Middle frontal gyrus (tissue), 1 donor: ENCODE data around the gene SPDYE1.

ENCODE experiments used
- DNase-seq: peaks from one replicate; pipeline ENCODE4 v3.0.0-alpha.2; 2015; ENCODE audit warnings: low spot score; ENCODE audit errors: extremely low spot score

Gene SPDYE1

DNA sequence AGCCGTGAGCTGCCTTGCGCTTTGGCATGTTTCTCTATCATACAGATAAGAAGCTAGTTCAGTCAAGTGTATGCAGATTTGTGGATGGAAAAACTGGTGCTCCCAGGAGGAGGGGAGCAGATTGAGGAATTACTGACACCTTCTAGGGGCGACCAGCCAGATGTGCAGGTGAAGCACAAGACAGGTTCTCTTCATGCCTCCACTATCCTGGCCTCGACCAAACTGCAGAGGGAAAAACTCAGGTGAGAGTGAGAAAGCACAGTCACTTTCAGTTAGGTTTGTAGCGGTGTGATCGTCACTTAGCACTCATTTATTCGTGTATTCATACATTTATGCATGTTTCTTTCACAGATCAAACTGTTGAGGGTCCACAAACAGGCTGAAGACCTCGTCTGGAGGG, 46.2 kb downstream of the SPDYE1 start:
- DNase-seq: no peak

DNA sequence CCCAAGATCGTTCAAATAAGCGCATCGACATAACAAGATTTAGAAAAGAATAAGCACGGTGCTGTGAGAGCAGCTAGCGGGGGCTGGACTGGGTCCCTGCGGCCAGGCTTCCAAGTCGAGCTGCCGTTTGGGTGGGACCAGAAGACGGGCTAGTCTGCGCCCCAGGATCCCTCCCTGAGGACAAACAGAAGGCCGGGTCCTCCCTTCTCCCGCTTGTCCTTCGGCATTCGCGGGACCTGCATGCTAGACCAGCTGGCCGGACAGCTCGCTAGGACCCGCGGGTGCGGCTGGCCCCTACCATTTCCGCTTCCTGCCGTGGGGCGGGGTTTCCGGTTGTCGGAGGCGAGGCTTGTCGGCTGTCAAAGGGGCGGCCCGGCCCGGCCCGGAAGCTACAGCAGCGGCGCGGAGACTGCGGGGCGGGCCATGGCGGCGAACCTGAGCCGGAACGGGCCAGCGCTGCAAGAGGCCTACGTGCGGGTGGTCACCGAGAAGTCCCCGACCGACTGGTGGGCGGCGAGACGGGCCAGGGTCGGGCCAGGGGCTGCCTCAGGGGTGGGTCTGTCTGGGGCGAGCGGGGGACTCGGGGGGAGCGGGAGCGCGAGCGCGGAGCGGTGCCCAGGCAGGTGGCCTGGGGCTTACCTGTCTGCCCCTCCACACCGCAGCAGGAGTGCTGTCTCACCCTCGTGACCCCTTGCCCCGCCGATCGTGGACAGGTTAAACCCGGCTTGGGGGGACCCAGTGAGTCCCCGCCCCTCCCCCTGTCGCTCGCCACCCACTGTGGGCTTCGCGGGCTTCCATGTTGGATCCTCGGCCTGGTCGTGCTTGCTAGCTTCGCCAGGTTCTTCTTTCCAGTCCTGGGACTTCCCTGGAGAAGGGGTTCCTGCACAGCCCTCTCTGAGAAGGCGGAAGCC, 46.9 kb downstream of the SPDYE1 start, which contains the start of gene DBNL:
TSS of gene DBNL (plus strand) at position 388 of the 911 bp plus-strand sequence. CDS start at position 424, 36 bp downstream.
- DNase-seq: peak; percentile 86

DNA sequence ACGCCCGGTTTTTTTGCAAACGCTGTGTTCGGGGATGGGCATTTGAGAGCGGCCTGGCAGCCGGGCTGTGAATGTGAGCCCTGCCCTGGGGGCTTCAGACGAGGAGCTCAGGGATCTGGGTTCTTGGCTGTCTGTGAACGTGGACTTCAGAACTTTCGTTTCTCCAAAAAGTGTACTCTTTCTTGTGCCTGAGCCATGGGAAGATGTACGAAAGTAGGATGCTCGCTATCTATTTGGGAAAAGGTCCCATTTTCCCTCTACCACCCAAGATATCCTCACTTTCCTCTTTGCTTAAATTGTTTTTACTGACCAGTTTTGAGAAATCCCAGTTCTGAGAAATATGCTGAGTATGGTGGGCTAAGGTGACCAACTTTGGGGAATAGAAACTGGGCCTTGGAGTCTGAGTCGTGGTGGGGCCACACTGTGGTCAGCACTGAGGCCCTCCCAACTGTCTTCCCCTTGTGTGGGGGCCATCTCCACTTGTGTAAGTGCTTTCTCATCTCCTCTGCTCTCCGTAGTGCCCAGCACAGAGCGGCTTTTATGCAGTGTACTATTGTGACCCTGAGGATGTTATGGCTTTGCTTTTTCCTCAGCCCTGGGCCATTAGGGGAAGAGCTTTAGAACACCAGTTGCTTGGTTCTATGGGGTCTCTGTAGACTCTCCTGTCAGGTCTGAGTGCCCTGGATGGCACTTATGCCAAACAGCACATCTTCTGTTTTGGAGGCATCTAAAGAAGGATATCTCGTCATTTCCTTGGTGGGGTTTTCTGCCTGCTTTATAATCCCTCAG, 47.7 kb downstream of the SPDYE1 start:
- DNase-seq: no peak

DNA sequence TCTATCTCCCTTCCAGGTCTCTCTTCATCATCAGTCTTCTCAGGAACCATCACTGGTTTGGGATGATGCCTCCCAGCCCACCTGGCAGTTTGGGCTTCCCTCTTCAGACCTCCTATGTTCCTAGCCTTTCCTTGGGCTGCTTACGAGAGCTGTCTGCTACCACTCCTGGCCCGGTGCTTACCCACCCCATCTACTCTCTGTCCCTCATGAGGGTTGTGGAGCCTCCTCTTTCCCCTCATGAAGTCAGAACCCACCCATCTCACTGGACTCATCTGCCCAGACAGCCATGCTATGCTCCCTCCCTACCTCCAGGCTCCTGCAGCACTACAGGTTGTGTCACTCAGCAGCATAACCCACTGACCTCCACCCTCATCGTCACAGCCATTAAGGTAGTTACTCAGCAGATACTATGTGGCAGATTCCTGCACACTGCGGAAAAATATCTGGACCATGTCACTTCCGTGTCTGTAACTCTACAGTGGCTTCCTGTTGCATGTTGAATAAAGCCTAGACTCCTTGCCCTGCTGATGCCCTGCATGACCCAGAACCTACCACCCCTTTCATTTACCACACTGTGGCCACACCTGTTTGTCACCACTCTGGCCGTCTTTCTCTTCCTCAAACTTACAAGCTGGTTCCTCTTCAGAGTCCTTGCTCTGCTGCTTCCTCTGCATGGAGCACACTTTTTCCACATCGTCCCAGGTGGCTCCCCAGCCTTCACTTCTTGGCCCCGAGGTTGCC, 48.8 kb downstream of the SPDYE1 start:
- DNase-seq: no peak

DNA sequence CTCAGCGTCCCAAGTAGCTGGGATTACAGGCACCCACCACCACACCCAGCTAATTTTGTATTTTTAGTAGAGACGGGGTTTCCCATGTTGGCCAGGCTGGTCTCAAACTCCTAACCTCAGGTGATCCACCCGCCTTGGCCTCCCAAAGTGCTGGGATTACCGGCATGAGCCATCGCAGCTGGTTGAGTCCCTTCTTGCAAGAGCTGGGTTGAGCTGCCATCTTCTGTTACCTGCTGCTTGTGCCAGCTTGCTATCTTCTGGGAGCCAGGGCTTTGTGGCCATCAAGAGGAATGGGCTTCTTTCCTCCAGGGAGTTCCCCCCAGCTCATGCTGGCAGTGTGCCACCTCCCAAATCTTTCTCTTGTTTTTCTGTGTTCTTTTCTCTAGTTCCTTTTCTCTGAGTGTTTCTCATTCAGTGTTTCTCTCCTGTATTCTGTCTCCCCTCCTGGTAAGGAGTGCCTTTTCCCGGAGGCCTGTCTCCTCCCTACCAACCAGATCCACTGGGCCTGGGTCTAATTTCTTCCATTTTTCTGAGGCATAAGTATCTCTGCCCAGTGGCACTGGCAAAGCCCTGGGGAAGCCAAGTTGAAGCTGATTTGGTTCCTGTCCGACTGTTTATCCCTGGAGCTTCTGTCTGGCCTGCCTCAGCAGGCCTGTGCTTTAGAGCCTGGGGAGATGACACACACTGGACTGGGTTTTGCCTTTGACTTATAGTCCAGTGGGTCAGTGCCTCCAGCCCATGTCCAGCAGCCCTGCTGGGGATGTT, 50.5 kb downstream of the SPDYE1 start:
- no peak for DNase-seq

DNA sequence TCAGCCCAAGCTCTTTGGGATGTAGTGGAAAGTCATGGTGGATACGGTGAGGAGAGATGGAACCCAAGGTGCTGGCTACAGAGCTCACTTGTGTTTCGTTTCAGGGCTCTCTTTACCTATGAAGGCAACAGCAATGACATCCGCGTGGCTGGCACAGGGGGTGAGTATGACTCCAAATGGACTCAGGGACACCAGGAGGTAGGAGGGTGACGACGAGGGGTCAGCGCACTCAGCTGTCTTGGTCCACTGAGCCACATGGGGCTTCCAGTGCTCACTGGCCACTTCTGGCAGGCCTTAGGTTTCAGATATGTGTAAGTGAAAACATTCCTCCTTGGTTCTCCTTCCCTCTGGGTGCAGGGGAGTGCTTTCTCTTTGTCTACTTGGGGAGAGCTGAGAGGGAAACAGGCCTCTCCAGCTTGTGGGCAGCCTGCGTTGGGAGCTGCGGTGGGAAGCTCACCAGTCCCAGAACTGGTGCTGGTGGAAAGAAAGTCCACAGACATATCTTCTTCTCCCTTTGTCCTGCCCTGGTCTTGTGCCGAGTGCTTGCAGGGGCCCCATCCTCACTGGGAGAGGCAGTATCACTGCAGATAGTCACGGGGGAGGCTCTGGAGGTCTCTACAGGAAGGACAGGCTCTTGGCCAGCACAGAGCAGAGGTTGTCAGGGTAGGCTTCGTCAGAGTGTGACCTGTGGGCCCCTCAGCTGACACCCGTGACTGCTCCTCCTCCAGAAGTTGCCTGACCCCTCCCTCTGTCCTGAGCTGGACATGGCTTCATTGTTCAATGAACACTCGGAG, 52.6 kb downstream of the SPDYE1 start:
- DNase-seq: no peak

DNA sequence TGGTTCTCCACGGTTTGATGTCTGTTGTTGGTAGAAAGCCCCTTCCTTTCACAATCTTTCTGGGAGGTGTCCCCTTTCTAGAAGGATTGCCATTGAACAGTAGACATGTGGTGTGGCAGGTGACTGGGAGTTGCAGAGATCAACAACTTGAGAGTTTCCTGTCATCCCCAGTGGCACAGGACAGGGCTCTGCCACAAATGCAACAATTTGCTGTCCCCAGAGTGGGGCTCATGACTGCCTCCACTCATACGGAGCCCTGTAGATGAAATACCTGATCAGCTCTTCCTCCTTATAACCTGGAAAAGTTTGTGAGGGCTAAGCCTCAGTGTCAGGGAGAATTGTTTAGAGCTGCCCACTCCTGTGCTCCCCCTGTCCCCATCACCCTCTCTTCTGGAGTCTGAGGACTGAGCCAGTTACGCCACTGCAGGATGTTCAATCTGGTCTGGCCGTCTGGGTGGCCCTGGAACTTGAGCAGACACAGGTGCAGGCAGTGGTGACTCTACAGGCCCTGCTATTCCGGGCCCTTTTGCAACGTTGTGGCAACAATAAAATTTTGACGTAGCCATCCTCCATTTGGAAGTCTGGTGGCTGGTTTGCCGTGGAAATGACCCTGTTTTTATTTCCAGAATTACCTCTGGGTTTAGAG, 53.3 kb downstream of the SPDYE1 start:
- DNase-seq: no peak

DNA sequence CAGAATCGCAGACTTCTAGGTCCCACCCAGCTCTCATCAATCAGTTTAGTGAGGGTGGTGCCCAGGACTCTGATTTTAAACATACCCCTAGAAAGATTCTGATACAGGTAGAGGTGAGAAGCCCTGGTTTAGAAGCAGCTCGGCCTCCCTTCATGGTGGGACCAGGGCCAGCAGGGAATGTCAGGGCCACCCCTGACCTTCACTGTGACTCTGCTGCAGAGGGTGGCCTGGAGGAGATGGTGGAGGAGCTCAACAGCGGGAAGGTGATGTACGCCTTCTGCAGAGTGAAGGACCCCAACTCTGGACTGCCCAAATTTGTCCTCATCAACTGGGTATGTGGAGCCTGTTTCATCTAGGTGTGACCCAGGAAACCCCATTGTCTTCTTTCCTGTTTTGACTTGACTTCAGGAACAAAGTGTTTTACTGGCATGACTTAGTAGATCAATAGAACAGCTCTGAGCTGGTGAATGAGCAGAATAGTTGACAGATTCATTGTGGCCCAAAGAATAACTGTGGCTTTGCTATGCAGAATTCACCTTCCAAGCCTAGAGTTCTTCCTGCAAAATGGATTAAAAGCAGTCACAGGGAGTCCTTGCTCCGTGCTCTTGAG, 54.0 kb downstream of the SPDYE1 start:
- DNase-seq: no peak

DNA sequence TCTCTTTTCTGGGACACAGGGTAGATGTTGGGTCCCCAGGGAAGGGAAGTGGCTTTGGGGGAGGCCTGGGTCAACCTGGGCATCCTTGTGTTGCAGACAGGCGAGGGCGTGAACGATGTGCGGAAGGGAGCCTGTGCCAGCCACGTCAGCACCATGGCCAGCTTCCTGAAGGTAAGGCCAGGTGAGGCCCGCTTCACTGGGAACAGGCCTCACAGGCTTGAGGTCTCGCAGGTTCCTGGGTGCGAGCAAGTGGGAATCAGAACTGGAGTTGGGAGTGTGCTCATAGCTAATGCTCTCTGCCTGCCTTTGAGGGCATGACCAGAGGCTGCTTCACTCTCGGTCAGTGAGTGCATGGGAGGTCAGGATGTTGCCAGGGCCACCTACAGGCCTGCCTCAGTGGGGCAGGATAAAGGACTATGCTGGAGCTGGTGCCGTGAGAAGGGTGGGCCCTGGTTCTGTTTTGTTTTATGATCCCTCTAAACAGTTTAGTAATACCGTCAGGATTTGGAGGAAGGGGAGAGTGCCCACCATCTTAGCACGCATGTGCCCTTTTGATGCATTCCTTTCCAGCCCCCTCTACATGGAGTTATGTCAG, 55.2 kb downstream of the SPDYE1 start:
- DNase-seq: no peak

DNA sequence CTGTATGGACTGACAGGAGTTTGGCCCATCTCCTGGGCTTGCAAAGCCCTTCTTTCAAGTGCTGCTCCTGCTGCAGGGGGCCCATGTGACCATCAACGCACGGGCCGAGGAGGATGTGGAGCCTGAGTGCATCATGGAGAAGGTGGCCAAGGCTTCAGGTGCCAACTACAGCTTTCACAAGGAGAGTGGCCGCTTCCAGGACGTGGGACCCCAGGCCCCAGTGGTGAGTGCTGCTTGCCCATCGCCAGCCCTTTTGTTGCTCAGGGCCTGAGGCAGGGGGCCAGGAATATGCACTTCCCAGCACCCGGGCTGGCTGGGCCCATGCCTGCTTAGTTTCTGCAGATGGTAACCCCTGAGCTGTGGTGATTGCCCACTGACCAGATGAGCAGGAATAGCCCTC, 59.0 kb downstream of the SPDYE1 start:
- DNase-seq: no peak

DNA sequence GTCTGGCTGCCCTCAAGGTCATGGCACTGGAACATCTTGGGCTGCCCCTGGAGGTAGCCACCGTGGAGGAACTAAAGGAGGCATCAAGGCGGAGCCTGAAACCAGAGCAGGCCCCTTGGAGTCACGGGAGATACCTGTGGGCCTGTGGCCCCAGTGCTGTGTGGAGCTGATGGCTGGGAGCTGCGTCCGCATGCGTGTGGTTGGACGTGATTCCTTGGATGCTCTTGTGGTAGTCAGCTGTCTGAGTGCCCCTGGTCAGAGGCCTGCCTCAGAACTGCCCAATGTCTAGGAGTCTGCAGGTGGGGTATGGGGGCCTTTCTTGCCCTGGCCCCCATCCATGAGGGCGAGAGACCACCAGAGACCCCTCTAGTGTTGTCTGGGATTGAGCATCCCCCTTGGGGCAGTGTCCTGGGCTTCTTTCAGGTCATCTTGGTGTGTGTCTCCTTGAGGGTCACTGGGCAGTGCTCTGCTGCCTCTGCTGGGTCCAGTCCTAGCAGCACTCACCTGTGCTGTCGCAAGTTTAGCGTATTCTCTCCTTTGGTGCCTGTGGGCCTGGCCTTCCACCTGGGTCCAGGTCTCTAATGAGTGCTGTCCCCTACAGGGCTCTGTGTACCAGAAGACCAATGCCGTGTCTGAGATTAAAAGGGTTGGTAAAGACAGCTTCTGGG, 59.6 kb downstream of the SPDYE1 start:
- DNase-seq: no peak

DNA sequence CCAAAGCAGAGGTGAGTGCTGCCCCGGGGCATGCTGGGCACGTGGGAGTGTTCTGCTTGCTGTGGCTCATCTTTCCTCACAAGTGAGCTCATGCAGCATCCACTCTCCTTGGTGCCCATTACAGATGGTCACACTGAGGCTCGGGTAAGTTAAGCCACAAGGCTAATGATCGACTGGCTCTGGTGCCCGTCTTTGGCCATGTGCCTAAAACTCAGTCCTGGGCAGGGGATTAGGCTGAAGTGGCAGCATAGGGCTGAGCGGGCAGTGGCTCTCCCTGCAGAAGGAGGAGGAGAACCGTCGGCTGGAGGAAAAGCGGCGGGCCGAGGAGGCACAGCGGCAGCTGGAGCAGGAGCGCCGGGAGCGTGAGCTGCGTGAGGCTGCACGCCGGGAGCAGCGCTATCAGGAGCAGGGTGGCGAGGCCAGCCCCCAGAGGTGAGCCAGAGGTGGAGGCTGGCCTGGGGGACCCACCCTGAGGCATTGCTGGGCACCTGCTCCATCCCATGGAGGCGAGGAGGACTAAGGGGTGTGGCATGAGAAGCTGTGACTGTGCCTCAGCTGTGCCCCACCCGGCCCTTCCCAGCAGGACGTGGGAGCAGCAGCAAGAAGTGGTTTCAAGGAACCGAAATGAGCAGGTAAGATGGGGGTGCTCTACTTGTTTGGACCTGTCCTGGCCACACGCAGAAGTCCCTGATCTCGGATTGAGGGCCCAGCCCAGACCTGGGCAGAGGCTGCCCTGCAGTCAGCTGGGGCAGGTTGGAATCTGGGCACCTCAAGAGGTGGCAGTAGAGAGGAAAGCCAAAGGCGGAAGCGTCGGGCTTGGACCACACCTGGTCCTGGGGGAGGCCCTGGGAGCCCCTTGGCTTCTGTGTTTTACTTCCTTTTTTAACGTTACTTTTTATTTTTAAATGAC, 60.4 kb downstream of the SPDYE1 start:
- no peak for DNase-seq

DNA sequence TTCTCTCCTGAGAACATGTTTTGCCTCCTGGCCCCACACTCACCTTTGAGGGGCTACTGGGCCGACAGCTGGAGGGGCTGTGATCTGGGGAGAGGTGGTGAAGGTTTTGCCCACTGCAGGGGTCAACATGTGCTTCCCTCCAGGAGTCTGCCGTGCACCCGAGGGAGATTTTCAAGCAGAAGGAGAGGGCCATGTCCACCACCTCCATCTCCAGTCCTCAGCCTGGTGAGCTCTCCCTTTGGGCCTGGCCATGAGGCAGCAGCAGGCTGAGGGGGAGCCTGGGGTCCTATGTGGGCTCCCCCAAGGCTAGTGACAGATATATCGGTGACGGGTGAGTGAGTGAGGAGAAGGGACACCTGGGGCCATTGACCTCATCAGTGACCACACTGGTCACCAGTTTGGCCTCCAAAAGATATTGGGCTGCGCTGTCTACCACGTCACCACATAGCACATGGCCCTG, 61.1 kb downstream of the SPDYE1 start:
- no peak for DNase-seq

DNA sequence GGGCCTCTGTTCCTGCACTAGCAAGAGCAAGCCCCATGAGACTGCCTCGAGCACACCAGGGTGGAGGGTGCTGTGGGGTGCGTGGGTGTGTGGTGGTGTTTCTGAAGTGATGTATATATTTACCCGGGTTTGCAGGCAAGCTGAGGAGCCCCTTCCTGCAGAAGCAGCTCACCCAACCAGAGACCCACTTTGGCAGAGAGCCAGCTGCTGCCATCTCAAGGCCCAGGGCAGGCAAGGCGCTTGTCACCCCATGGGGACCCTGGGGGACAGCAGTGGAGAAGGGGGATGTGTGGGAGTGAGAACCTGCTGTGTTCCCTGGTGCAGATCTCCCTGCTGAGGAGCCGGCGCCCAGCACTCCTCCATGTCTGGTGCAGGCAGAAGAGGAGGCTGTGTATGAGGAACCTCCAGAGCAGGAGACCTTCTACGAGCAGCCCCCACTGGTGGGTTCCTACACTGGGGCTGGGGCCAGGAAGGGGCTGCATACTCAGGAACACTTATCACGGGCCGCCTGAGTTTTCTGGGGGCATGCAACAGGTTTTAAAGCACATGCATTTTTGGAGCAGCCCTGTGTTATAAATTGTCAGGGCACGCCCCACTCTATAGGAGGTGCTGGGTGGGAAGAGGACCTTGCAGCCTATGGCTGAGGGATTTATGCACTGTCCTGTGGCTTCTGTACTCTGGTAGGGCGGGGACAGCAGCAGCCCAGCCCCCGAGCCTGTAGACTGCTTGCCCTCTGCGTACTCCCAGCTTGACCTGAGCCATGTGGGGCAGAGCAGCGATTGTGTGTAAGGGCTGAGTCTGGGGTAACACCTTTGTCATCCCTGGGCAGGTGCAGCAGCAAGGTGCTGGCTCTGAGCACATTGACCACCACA, 61.8 kb downstream of the SPDYE1 start:
- no peak for DNase-seq
